Gastrocnemius medialis (tissue), 4 donors: ENCODE data around the gene ELAVL2. TPM values are rescaled to one million over a fixed set of nuclear protein-coding genes. Genes with fewer than 3 reads are reported as not detected.
A peak's percentile ranks its signal among the peaks of the same experiment; 100 is the strongest.

Source experiments
- ATAC-seq, 2 donors: fragments of 150-250 bp; one replicate each; pipeline ENCODE4 v1.9.1; 2016
- DNase-seq, 2 donors: peaks; one replicate each; pipeline ENCODE4 v3.0.0-alpha.2; 2019
- H3K27ac ChIP-seq, 4 donors: fragments of 200-600 bp; sonication (generic); 1 replicate in 1 of 4; 2 replicates in 3 of 4; pipeline ENCODE4 v1.5.1; 2016 to 2018; ENCODE audit warnings: mild to moderate bottlenecking in 2 of 4, moderate library complexity in 1 of 4
- H3K27me3 ChIP-seq, 3 donors: fragments of 200-600 bp; sonication (generic) in 2 of 3; 1 replicate in 1 of 3; 2 replicates in 2 of 3; pipeline versions ENCODE4 v1.5.1 to v1.6.0; 2016 to 2019; ENCODE audit warnings: mild to moderate bottlenecking in 1 of 3, moderate library complexity in 1 of 3
- H3K36me3 ChIP-seq, 2 donors: fragments of 200-600 bp; sonication (generic) in 1 of 2; one replicate each; pipeline ENCODE4 v1.5.1; 2017 to 2018
- H3K4me1 ChIP-seq, 2 donors: fragments of 200-600 bp; sonication (generic) in 1 of 2; one replicate each; pipeline ENCODE4 v1.5.1; 2016 to 2017; ENCODE audit warnings: mild to moderate bottlenecking in 2 of 2
- H3K4me3 ChIP-seq, 4 donors: fragments of 200-600 bp; sonication (generic) in 3 of 4; 1 replicate in 1 of 4; 2 replicates in 3 of 4; pipeline ENCODE4 v1.5.1; 2016 to 2019; ENCODE audit warnings: mild to moderate bottlenecking in 2 of 4
- H3K9me3 ChIP-seq, 3 donors: fragments of 200-600 bp; sonication (generic) in 2 of 3; 1 replicate in 1 of 3; 2 replicates in 2 of 3; pipeline ENCODE4 v1.5.1; 2016 to 2019
- POLR2A ChIP-seq, 2 donors: fragments of 450-650 bp; IDR thresholded peaks; one replicate each; pipeline ENCODE4 v1.6.1; 2017; ENCODE audit warnings: antibody characterized with exemption in 2 of 2, mild to moderate bottlenecking in 2 of 2, moderate library complexity in 2 of 2
- in situ Hi-C, 4 donors: fragments of 200-750 bp; cut with MboI; loops; one replicate each; pipeline versions ENCODE4 v1.15.0 to v1.8.0; 2017; ENCODE audit warnings: low sequenced_read_pairs in 4 of 4
- intact Hi-C: fragments of 100-400 bp; cut with DNase I; formaldehyde crosslinking; loops from one replicate; pipeline ENCODE4 v1.15.1; 2023; ENCODE audit warnings: low total_unique reads
- total RNA-seq, 4 donors: library from RNA; depleted of rRNA; stranded (reverse); fragments of >200 nt; gene quantifications; one replicate each; pipeline versions ENCODE4 v1.1.0 to v1.2.3, GENCODE V29; 2016
- TF ChIP-seq, protein P1 (sequence below), 5 experiments: fragments of 450-650 bp in 3 of 5; fragments of 200-600 bp in 2 of 5; sonication (generic) in 2 of 5; IDR thresholded peaks in 4 of 5; conservative IDR thresholded peaks in 1 of 5; 1 replicate in 4 of 5; 2 replicates in 1 of 5; pipeline ENCODE4 v1.5.1; 2016 to 2019; ENCODE audit warnings: antibody characterized with exemption in 5 of 5, mild to moderate bottlenecking in 3 of 5, moderate library complexity in 3 of 5

The ELAVL2 gene
- total RNA-seq, 4 donors from 2014 or later = not detected

GRCh38 chr9:23825700-23826099 lies 340 bp downstream of the ELAVL2 start:
- intact Hi-C loops = no loop called here
- H3K9me3 ChIP-seq = no peaks in the 10 kb centered on the region
- no peaks in the 10 kb centered on the region for H3K36me3 ChIP-seq
- in situ Hi-C loops = loop anchor here in 1 of 4 donors (25.0 kb wide), 1 partner anchor 88 kb away; no protein-coding TSS in a partner anchor
- peaks cover 67 to 88% (median 82%) of the 10 kb centered on the region in 3 donors for H3K27me3 ChIP-seq
- H3K4me1 ChIP-seq = peaks cover 16 to 24% of the 10 kb centered on the region in 2 donors
- H3K27ac ChIP-seq = no peak overlapping the region
- peak overlapping the region; percentile 41 to 64 (median 48) for H3K4me3 ChIP-seq
- TF ChIP-seq POLR2A (IDR thresholded peaks at IDR 0.05) = no peak
- TF ChIP-seq, protein P1, sequence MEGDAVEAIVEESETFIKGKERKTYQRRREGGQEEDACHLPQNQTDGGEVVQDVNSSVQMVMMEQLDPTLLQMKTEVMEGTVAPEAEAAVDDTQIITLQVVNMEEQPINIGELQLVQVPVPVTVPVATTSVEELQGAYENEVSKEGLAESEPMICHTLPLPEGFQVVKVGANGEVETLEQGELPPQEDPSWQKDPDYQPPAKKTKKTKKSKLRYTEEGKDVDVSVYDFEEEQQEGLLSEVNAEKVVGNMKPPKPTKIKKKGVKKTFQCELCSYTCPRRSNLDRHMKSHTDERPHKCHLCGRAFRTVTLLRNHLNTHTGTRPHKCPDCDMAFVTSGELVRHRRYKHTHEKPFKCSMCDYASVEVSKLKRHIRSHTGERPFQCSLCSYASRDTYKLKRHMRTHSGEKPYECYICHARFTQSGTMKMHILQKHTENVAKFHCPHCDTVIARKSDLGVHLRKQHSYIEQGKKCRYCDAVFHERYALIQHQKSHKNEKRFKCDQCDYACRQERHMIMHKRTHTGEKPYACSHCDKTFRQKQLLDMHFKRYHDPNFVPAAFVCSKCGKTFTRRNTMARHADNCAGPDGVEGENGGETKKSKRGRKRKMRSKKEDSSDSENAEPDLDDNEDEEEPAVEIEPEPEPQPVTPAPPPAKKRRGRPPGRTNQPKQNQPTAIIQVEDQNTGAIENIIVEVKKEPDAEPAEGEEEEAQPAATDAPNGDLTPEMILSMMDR (IDR thresholded peaks at IDR 0.05 in 4 of 5, conservative IDR thresholded peaks at IDR 0.05 in 1 of 5) = no peak
- no peak for DNase-seq
- ATAC-seq = no peak

DNA sequence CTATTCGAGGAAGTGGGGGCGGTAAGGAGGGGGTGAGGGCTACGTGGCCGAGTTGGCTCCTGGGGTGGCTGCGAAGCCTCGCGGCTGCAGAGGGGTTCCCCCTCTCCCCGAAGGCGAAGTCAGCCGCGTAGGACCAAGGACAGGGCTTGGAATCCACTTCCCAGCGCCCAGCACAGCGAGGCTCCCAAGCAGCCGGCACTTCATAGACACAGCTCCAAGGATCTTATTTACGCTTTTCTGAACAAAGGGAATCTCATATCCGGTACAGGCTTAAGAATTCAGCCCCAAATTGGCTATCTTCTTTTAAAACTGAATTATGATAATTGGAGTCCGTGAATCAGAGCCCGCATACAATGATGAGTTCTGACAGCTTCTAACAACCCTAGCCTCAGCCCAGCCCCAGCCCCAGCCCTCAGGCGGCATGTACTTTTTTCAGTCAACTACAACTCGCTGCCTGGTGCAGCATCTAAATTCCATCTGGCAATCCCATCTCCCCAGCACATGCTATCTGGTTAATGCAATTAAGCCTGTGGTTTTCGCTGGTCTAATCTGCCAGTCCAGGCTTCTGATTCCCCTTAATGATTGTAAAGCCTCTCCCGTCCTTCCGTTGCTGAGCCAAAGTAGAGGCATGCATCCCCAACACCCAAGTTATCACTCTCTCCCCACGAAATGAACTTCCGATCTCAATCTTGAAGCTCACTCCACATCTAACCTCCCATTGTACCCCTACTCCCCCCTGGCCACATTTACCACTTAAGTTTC lies 1.0 kb downstream of the ELAVL2 start:
- no peak for DNase-seq
- peaks cover 16 to 24% of the 10 kb centered on the region in 2 donors for H3K4me1 ChIP-seq
- peak overlapping the region; percentile 41 to 64 (median 48) for H3K4me3 ChIP-seq
- H3K36me3 ChIP-seq = no peaks in the 10 kb centered on the region
- intact Hi-C loops = no loop called here
- ATAC-seq = no peak
- in situ Hi-C loops = loop anchor here in 1 of 4 donors (25.0 kb wide), 1 partner anchor 88 kb away; no protein-coding TSS in a partner anchor
- no peaks in the 10 kb centered on the region for H3K9me3 ChIP-seq
- H3K27me3 ChIP-seq = peaks cover 64 to 88% (median 82%) of the 10 kb centered on the region in 3 donors
- H3K27ac ChIP-seq = no peak overlapping the region
- TF ChIP-seq POLR2A (IDR thresholded peaks at IDR 0.05) = no peak
- TF ChIP-seq, protein P1 (IDR thresholded peaks at IDR 0.05 in 4 of 5, conservative IDR thresholded peaks at IDR 0.05 in 1 of 5) = no peak

DNA sequence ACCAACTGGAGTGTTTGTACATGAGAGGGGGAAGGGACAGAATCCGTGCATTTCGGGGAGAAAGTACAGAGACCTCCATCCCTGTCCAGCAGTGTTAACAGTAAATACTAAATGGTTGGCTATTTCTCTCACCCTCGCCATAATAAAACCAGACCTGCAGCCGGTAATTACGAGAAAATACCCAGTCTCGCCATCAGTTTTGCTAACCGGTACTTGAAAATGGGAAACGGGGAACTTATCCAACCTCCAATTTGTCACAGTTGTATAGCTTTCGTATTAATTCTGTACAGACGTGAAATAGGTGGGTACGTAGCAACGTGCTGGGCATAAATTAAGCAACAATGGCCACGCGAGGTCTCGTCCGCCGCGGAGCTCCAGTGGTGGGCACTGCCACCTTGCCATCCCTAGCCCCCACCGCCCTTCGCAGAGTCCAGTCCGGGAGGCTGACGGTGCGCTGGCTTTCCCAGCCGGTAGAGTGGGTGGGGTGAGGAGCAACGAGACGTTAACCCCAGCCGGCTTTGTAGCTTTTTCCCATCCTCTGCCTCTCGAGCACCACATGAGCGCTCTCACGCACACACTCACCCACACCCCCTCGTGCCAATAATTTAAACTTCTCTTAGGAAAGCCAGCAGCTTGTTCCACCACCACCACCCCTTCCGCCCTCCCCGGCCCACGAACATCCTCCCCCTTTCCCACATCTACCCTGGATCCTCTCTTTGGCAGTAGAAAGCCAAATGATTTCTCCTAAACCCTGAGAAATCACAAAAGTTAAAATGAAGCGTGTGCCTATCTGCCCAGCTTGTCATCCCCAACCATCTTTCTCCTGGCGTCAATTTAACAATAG lies 1.8 kb downstream of the ELAVL2 start:
- no peak overlapping the region for H3K27ac ChIP-seq
- H3K27me3 ChIP-seq = peaks cover 64 to 90% (median 82%) of the 10 kb centered on the region in 3 donors
- ATAC-seq (no peak), DNase-seq (no peak)
- intact Hi-C loops = no loop called here
- in situ Hi-C loops = no loop called here
- H3K36me3 ChIP-seq = no peaks in the 10 kb centered on the region
- no peak for TF ChIP-seq POLR2A (IDR thresholded peaks at IDR 0.05)
- TF ChIP-seq, protein P1 (IDR thresholded peaks at IDR 0.05 in 4 of 5, conservative IDR thresholded peaks at IDR 0.05 in 1 of 5) = no peak
- H3K4me1 ChIP-seq = peaks cover 16 to 24% of the 10 kb centered on the region in 2 donors
- H3K9me3 ChIP-seq = no peaks in the 10 kb centered on the region
- peak overlapping the region in 2 of 4 donors; percentile 2 to 64 for H3K4me3 ChIP-seq

DNA sequence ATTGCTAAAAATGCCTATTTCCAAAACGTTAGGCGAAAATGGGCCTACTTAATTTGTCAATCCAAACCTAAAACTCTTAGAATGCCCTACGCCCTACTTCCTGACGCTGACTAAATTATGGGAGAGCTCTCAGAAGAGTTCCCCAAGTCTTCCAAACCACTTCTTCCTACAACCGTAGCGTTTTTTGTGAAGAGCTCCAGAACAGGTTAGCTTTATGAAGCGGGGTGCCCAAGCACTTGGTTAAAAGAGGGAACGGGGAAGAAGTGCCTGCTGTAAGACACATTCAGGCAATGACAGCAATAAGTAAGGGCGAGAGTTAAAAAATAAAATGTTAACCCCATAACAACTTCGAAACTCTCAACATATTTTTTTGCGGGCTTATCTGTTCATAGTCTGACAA lies 2.8 kb downstream of the ELAVL2 start:
- Histone ChIP-seq H3K36me3 (no peaks in the 10 kb centered on the region), H3K9me3 (no peaks in the 10 kb centered on the region), H3K4me3 (no peak overlapping the region), H3K27ac (no peak overlapping the region), H3K4me1 (peaks cover 16 to 24% of the 10 kb centered on the region in 2 donors), H3K27me3 (peaks cover 64 to 92% (median 82%) of the 10 kb centered on the region in 3 donors)
- no peak for ATAC-seq
- TF ChIP-seq POLR2A (IDR thresholded peaks at IDR 0.05) = no peak
- TF ChIP-seq, protein P1 (IDR thresholded peaks at IDR 0.05 in 4 of 5, conservative IDR thresholded peaks at IDR 0.05 in 1 of 5) = no peak
- no peak for DNase-seq
- intact Hi-C loops (no loop called here), in situ Hi-C loops (no loop called here)
